GM21447 (cell line): ENCODE measurements around the gene ADAMTS9.
"Not testable (repeated sequence)": the region's sequence is repeated elsewhere in the genome, so short reads cannot be mapped to it uniquely, and the experiment has no call there.

Experiments used
- ATAC-seq: cut with Tn5 transposase; IDR thresholded peaks from one replicate; pipeline ENCODE4 v1.9.1; 2021; ENCODE audit not compliant: unreplicated experiment

The ADAMTS9 gene

DNA sequence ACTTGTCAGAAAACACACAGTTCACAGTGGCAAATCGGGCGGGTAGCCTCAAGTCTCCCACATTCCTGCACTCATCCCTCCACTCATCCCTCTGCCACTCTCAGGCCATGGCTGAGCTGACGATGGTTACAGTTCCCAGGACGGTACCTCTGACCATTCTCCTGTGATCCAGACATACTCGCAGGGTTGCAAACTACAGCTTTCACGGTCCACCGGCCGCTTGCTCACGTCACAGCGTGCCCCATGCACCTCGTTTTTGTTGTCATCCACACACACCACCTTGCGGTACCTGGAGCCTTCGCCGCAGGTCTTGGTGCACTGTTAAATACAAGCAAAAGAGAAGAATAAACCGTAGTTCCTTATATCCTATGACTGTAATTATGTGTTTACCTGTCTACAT is 137.1 kb downstream of the ADAMTS9 start:
- no peak for ATAC-seq

DNA sequence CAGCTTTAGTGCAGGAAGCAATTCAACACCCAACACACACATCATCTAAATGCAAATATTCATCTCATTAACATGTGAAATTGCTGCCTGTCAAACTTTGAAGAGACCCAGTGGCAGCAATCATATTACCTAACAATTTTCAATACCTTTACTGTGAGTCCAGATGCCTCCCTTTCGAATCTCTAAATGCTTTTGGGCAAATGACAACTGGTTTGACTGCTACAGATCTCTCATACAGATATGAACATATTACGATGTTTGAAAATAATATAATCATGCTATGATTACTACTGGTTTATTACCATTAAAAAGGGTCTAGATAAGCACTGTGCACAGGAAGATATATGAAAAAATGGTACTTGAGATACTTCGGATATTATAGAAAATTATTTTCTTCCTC is 137.9 kb downstream of the ADAMTS9 start:
- no peak for ATAC-seq

DNA sequence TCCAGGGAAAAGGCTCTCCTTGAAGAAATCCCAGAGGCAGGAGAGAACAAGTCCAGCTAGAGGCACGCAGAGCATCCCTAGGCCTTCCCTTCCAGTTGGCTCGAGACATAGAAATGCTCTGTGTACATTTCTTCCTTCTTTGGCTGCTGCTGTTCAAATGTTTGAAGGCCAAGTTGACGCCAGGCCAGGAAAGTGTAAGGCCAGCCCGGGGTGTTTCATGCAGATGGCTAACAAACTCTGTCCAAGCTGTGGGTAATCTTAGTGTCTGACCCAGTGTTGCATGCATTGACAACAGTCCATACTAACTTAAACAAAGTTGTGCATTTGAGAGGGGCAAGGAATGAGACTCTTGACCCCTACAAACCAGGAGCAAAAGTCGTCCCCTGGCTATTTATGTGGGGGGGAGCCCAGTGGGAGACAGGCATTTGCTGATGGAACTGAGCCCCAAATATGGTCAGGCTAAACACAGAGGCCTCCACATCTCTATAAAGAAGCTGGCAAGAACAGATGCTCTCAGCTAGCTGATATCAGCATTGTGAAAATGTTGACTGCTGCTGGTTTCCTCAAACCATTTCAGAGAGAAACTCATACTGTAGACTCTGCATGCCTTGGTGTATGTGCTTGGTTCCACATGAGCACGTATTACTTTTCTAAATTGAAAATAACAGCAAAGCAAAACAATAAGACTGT is 139.5 kb downstream of the ADAMTS9 start:
- no peak for ATAC-seq

DNA sequence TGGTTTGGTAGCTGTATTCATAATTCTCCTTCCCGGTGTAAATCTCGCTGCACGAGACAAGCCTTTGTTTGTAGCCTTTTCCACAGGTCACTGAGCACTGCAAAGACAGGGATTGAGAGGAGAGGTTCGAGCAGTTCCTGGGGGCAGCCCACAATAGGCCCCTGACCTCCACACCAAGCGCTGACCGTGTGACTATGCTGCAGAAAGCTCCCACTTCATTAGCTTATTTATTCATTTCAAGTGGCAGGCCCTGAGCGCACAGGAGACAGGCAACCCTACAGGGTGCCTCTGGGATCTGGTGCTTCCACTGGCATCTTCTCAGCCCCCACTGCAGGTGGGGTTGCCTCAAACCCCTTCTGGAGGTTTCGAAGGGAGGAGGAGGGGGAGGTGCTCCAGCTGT is 140.9 kb downstream of the ADAMTS9 start:
- ATAC-seq: no peak

DNA sequence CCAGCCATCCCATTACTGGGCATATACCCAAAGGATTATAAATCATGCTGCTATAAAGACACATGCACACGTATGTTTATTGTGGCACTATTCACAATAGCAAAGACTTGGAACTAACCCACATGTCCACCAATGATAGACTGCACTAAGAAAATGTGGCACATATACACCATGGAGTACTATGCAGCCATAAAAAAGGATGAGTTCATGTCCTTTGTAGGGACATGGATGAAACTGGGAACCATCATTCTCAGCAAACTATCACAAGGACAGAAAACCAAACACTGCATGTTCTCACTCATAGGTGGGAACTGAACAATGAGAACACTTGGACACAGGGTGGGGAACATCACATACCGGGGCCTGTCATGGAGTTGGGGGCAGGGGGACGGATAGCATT is 142.6 kb downstream of the ADAMTS9 start:
- ATAC-seq: not testable (repeated sequence)

DNA sequence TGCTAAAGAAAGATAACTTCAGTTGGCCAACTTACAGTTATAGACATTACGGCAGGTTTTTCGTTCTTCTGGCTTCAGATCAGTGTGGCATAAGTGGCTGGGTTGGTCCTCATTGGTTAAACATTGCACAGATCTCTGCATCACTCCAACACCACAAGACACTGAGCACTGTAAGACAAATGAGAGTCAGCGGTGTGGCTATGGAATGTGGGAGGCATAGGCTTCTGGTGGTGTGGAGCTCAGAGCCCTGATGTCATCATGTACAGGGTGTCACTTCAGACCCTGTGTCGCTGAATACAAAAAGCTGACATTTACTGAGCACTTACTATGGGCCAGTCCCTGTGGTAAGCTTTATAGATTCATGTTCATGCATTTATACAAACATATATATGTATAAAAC is 146.0 kb downstream of the ADAMTS9 start:
- no peak for ATAC-seq

DNA sequence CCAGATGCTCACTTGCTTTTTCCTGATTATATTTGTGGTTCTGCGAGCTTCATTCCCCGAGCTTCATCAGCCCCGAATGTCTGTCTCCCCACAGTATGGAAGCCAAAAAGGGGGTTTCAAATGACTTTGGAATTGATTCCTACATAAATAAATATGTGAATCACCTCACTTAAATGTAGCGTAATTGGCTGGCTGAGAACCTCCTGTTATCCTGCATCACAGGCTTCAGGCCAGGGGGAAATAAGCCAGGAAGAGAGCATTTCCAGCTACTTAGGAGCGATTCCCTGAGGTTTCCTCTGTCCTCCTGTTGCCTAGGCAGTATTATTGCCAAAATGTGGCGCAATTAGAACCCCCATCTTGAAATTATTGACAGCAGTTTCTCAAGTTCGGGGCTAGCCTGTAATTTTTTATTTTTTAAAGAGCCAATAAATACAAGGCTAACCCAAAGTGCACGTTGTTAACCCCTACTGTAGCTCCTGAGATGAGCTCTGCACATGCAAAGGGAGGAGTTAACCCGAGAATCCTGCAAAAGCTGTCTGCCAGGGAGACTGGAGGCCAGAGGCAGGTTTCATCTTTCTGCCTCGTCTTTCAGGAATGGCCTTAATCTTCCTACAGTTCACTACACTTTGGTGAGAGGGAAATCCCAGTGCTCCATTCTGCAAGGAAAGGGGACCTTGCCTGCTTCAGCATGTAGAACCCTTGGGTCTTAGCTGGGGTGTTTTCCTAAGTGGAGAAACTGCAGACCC is 148.2 kb downstream of the ADAMTS9 start:
- ATAC-seq: no peak

DNA sequence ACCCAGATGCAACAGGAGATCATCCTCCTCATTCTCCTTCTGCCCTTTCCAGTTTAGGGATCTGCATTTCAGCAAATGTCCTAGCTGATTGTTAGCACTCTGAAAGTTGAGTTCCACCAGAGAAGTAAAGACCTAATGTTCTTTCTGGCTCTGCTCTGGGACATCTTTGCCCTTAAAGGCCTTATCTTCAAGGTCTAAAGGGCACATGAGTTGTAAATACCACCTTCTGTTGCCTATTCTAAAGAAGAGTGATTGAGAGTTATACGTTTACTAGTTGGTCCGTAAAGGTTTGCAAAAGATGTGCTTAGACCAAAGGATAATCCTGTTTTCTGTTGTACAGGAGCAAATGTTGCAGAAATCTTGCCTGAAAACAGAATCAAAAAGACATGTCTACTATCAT is 151.6 kb downstream of the ADAMTS9 start:
- no peak for ATAC-seq

DNA sequence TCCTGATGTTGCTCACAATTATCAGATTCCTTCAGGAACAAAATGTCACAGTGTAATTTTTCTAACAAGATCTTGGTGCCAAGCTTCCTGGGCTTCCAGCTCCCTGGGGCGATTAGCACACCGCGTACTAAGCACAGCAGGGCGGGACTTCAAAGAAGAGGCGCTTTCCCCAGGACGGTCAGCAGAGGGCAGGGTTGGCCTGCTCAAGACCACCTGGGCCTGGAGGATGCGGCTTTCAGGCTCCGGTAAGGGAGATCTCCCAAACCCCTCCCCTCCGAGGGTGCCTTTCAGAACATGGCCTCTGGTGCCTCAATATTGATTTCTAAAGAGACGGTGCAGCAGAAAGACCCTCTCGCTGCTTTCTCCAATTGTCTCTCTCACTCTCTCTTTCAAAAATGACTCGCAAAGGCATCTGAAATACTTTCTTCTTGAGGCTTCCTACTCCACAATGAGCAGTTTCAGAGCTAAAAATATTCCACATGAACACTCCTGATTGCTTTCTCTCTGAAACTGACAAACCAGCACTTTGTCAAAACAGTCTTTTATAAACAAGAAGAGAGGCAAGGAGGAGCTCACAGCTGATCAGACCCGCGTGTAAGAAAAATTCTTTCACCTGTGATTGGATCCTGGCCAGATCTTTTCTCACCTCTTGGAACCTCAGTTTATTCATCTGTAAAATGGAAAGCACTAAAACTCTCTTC is 154.0 kb downstream of the ADAMTS9 start:
- ATAC-seq: peak; percentile 98

DNA sequence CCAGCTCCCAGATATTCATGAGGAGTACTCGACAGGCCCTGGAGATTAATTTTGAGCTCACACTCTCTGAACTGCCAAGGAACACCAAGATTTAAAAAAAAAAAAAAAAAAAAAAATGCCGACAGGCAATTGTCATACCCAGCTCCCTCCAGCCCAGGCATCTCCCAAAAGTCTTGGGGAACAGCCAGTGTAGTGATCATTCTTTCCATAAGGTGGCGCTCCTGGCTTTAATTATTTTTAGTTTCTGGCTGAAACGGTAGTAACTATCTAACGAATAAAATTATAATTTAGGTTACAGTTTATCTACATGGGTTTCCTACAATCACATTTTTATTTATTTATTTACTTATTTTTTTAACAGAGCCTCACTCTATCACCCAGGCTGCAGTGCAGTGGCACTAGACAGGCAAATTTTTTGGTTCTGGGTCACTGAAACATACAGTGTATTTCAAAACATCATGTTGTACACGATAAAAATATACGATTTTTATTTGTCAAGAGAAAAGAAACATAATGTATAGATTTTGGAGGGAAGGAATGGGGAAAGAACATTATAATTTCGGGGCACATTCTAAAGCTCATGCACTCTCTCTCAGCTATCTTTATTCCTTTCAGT is 157.3 kb downstream of the ADAMTS9 start:
- no peak for ATAC-seq

DNA sequence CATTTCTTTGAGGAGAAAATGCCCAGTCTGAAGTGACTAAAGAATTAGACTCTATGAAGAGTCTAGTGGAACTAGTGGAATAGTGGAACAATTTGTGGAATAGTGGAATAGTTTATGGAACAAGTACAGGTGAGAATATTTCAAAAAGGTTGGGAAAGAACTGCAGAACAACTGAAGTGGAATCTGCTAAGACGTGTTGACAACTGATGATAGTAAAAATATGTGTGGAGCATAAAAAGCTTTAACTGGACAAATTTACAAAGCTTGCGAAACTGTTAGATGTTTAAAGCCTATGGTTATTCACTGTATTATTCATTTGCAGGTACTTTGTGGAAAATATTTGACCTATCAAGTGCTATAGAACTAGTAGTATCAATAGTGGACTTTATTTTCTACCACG is 164.5 kb downstream of the ADAMTS9 start:
- no peak for ATAC-seq

DNA sequence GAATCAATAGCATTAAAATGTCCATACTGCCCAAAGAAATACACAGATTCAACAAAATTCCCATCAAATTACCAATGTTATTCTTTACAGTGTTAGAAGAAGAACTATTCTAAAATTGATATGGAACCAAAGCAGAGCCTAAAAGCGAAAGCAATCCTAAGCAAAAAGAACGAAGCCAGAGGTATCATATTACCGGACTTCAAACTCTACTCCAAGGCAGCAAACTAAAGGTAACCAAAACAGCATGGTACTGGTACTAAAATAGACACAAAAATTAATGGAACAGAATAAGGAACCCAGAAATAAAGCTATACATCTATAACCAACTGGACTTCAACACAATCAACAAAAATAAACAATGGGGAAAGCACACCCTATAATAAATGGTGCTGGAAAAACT is 167.5 kb downstream of the ADAMTS9 start:
- no peak for ATAC-seq

DNA sequence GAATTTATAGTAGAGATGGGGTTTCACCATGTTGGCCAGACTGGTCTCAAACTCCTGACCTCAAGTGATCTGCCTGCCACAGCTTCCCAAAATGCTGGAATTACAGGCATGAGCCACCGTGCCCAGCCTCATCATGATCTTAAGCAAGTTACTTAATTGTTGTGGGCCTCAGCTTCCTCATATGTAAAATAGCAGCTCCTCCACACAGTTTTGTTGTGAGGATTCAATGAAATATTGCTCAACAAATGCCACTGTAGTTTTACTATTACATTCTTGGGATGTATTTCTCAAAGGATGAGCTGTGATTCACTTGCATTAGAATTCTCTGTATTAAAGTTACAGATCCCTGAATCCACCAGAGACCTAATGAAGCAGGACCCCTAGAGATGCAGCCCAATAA is 168.8 kb downstream of the ADAMTS9 start:
- ATAC-seq: no peak

DNA sequence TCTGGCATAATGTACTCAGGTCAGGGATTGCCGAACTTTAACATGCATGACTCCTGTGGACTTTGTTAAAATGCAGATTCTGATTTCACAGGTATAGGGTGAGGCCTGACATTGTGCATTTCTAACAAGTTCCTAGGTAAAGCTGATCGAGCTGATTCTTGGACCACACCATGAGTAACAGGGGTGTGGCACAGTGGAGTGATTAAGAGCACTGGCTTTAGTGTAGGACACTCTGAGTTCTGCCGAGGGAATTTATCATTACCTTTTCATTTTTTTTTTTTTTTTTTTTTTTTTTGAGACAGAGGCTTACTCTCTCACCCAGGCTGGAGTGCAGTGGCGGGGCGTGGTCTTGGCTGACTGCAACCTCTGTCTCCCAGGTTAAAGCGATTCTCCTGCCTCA is 169.3 kb downstream of the ADAMTS9 start:
- ATAC-seq: no peak

DNA sequence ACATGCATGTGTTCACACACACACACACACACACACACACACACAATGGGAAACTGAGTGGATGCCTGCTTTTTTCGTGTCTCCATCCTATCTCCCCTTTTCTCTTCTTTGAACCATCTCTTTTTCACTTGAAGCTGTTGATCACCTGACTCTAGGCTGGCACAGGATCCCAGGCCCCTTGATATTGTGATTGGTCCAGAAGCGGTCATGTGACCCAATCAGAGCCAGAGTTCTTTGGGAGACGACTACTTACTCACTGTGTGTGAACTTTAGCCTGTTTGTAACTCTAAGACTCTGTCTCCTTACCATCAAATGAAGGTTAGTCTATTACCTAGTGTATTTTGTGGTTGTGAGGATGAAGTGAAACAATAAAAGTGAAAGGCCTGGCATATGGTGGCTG is 172.9 kb downstream of the ADAMTS9 start:
- ATAC-seq: no peak

DNA sequence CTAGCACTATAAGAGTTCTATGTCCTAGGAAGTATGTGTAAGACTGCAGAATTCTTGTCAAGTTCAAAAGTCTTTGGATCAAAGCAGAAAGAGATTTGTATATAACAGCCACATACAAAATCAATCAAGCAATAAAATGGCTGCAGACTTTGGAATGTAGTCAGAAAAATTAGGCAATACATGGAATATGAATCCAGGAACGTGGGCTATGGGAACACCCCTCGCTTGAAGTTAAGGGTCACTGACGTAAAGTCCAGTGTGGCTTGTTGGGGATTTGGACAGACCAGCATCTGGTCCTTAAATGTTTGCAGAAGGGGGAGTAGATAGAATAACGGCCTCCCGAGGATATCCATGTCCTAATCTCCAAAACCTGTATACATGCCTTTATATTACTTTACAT is 178.6 kb downstream of the ADAMTS9 start:
- no peak for ATAC-seq

DNA sequence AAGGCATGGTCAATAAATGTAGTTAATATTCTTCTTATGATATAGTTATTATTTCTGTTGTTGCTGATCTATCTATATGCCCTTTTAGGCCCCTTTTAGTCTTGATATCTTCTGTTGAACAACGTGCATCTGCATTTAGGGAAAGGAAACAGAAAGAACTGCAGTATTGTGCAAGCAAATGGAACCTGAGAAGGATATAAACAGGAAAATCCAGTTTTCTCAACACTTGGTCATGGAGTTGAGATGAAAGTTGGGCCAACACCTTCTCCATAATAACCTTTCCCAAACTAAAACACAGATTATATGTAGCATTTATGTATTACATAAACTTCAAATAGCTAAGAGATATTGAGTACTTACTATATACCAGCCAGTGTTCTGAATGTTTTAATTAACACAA is 179.7 kb downstream of the ADAMTS9 start:
- no peak for ATAC-seq

DNA sequence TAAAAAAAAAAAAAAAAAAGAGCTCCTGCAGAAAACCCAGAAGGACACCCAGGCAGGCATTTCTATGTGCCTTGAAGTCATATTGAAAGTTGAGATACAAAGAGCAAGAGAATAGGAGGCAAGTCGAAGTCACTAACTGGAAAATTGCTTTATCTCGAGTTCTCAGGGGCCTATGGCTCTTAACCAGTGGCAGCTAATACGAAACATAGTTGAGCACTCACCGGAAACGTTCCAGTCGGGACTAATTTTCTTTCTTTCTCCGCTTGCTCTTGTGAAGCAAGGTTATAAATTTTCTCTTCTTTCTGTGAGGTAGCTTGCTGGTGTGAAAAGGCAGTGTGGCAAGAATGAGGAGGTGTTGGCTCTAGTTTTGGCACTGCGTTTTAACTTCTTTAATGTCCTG is 181.5 kb downstream of the ADAMTS9 start:
- no peak for ATAC-seq

DNA sequence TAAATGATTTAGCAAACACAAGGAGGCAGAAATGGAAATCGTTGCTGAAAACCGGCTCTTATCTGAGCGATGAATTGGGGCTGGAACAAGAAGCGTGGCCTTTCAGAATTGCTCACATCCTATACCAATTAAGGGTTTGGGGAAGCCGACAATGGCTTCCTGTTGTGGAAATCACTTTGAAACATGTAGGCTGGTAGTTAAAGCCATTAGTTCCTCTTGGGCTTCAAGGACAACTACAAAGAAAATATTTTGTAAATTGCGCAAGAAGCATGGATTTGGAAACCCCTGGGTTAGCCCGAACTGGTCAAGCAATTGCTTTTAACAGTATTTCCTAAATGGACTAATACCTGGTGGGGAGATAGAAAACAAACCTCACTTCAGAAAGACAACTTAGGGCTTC is 182.4 kb downstream of the ADAMTS9 start:
- no peak for ATAC-seq

DNA sequence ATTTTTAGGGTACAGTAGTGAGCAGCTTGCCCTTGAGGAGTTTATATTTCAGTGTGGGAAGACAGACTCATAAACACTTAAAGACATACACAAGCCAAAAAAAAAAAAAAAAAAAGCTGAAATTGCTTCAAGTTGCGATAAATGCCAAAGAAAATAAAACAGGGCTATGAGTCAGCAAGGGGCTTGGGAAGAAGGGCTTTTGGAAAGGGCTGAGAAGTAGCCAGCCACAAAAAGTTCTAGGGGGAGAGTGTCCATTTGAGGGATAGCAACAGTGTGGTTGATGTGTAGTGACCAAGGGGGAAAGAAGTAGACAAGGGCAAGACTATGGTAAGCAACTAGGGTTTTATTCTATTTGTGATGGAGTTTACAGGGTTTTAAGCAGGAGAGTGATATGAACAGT is 185.5 kb downstream of the ADAMTS9 start:
- ATAC-seq: no peak

DNA sequence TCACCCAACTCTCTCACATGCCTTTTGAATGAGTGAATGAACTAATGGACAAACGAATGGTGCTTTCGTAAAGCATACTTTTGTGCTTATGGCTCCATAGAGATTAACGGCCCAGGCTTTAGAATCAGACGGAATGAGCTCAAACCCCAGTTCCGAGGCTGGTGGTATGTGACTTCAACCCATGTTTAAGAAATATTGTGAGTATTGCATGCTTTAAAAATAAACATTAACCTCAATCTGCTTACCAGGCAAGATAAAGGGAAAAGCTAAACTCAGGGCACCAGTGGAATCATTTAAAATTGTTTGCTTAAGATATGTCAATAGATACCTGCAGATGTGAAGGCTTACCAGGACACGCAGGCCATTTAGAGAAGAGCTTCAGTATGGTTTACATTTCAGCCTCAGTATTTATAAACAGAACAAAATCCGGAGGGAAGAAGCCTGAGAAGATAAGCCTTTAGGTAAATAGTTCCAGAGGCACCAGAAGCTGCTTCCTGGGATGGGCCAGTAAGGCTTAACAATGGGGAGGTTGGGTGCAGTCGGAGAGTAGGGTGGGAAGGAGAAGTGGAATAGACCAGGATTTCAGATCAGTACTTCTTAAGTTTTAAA is 186.4 kb downstream of the ADAMTS9 start:
- ATAC-seq: no peak
